Measurements from ENCODE around the gene RNF220.

Gene RNF220

DNA sequence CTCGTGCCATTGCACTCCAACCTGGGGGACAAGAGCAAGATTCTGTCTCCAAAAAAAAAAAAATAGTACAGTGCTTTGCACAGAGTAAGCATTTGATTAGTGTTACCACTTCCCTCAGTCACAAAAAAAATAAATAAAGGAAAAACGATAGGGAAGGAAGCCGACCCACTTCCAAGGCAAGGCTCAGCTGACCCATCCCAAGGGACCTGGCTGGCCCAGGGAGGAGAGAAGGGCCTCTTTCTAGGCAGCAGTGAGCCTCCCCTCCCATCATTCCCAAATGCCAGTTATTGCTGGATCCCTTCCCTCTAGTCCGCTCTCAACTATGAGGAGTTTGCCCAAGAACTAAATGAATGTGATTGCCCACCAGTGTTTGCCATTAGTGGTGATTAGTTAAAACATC lies 191.5 kb downstream of the RNF220 start:
- Histone ChIP-seq H3K36me3 (ENCODE audit: control insufficient read depth in 2 of 2, insufficient read depth in 1 of 2, low read length in 2 of 2) (no peaks in the 10 kb centered on the region), H3K4me1 (ENCODE audit: control insufficient read depth, insufficient read depth, low read length) (no peaks in the 10 kb centered on the region), H3K9me3 (ENCODE audit: control insufficient read depth, insufficient read depth, low read depth, low read length) (no peaks in the 10 kb centered on the region), H3K27ac (ENCODE audit: extremely low read depth, low read depth, low read length) (no peak overlapping the region), H3K4me3 (ENCODE audit: low read depth, low read length) (no peak overlapping the region)
- TF ChIP-seq BCL11A (tag by site-specific recombination; IDR thresholded peaks at IDR 0.05; ENCODE audit: low read depth) (no peak), ZNF175 (tag by site-specific recombination; IDR thresholded peaks at IDR 0.05) (no peak), GLIS2 (tag by site-specific recombination; IDR thresholded peaks at IDR 0.05) (no peak), ZNF138 (tag by site-specific recombination; IDR thresholded peaks at IDR 0.05; ENCODE audit: borderline replicate concordance) (no peak), ZNF214 (tag by site-specific recombination; IDR thresholded peaks at IDR 0.05; ENCODE audit: borderline replicate concordance) (no peak)
- TF ChIP-seq, protein P1, sequence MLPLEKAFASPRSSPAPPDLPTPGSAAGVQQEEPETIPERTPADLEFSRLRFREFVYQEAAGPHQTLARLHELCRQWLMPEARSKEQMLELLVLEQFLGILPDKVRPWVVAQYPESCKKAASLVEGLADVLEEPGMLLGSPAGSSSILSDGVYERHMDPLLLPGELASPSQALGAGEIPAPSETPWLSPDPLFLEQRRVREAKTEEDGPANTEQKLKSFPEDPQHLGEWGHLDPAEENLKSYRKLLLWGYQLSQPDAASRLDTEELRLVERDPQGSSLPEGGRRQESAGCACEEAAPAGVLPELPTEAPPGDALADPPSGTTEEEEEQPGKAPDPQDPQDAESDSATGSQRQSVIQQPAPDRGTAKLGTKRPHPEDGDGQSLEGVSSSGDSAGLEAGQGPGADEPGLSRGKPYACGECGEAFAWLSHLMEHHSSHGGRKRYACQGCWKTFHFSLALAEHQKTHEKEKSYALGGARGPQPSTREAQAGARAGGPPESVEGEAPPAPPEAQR (tag by site-specific recombination; IDR thresholded peaks at IDR 0.05), result no peak
- ChIA-PET CTCF (interaction anchor here (0.7 to 4.8 kb wide), 8 partner anchors 12 to 548 kb away, joined by 3 to 90 read pairs (median 5); no protein-coding TSS in a partner anchor), POLR2A (no interaction called here)

DNA sequence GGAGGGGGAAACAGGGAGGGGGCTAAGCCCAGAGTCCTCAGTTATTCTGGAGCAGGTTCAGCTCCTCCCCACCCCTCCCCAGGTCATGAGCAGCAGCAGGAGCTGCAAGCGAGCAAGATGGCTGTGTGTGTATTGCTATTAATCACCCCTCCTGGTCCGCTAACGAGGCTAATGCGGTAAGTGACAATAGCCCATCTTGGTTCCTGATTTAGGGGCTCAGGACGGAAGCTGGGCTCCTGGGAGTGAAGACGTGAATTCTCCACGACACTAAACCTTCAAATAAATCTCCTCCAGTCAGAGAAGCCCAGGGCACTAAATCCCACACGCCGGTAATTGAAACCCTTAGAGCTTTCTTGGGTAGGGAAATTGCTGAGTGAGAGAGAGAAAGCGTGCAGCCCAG lies 193.1 kb downstream of the RNF220 start:
- Histone ChIP-seq H3K36me3 (ENCODE audit: control insufficient read depth in 2 of 2, insufficient read depth in 1 of 2, low read length in 2 of 2) (no peaks in the 10 kb centered on the region), H3K4me1 (ENCODE audit: control insufficient read depth, insufficient read depth, low read length) (peaks cover 7% of the 10 kb centered on the region), H3K27ac (ENCODE audit: extremely low read depth, low read depth, low read length) (no peak overlapping the region), H3K9me3 (ENCODE audit: control insufficient read depth, insufficient read depth, low read depth, low read length) (no peaks in the 10 kb centered on the region), H3K4me3 (ENCODE audit: low read depth, low read length) (no peak overlapping the region)
- TF ChIP-seq, protein P2, sequence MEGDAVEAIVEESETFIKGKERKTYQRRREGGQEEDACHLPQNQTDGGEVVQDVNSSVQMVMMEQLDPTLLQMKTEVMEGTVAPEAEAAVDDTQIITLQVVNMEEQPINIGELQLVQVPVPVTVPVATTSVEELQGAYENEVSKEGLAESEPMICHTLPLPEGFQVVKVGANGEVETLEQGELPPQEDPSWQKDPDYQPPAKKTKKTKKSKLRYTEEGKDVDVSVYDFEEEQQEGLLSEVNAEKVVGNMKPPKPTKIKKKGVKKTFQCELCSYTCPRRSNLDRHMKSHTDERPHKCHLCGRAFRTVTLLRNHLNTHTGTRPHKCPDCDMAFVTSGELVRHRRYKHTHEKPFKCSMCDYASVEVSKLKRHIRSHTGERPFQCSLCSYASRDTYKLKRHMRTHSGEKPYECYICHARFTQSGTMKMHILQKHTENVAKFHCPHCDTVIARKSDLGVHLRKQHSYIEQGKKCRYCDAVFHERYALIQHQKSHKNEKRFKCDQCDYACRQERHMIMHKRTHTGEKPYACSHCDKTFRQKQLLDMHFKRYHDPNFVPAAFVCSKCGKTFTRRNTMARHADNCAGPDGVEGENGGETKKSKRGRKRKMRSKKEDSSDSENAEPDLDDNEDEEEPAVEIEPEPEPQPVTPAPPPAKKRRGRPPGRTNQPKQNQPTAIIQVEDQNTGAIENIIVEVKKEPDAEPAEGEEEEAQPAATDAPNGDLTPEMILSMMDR (tag by site-specific recombination; IDR thresholded peaks at IDR 0.05), result no peak
- TF ChIP-seq ZNF548 (tag by site-specific recombination; IDR thresholded peaks at IDR 0.05) (no peak), ZNF549 (tag by site-specific recombination; IDR thresholded peaks at IDR 0.05) (no peak), SP3 (tag by site-specific recombination; IDR thresholded peaks at IDR 0.05) (no peak), ZNF501 (tag by site-specific recombination; IDR thresholded peaks at IDR 0.05) (no peak), ZNF221 (tag by site-specific recombination; IDR thresholded peaks at IDR 0.05; ENCODE audit: borderline replicate concordance) (no peak), ZNF423 (tag by site-specific recombination; IDR thresholded peaks at IDR 0.05) (no peak), ZNF571 (tag by site-specific recombination; IDR thresholded peaks at IDR 0.05) (no peak), ZNF146 (tag by site-specific recombination; IDR thresholded peaks at IDR 0.05) (no peak), ZNF114 (tag by site-specific recombination; IDR thresholded peaks at IDR 0.05) (no peak), ZNF157 (tag by site-specific recombination; IDR thresholded peaks at IDR 0.05) (no peak), ZNF529 (tag by site-specific recombination; IDR thresholded peaks at IDR 0.05; ENCODE audit: insufficient replicate concordance) (no peak), ZFP41 (tag by site-specific recombination; IDR thresholded peaks at IDR 0.05; ENCODE audit: borderline replicate concordance) (no peak), ZNF664 (tag by site-specific recombination; IDR thresholded peaks at IDR 0.05) (no peak), SP7 (tag by site-specific recombination; IDR thresholded peaks at IDR 0.05) (no peak)
- TF ChIP-seq, protein P3, sequence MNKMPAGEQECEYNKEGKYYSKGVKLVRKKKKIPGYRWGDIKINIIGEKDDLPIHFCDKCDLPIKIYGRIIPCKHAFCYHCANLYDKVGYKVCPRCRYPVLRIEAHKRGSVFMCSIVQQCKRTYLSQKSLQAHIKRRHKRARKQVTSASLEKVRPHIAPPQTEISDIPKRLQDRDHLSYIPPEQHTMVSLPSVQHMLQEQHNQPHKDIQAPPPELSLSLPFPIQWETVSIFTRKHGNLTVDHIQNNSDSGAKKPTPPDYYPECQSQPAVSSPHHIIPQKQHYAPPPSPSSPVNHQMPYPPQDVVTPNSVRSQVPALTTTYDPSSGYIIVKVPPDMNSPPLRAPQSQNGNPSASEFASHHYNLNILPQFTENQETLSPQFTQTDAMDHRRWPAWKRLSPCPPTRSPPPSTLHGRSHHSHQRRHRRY (tag by site-specific recombination; IDR thresholded peaks at IDR 0.05), result no peak
- TF ChIP-seq, protein P4, sequence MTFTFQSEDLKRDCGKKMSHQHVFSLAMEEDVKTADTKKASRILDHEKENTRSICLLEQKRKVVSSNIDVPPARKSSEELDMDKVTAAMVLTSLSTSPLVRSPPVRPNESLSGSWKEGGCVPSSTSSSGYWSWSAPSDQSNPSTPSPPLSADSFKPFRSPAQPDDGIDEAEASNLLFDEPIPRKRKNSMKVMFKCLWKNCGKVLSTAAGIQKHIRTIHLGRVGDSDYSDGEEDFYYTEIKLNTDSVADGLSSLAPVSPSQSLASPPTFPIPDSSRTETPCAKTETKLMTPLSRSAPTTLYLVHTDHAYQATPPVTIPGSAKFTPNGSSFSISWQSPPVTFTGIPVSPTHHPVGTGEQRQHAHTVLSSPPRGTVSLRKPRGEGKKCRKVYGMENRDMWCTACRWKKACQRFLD (tag by site-specific recombination; IDR thresholded peaks at IDR 0.05), result no peak
- TF ChIP-seq, protein P5, sequence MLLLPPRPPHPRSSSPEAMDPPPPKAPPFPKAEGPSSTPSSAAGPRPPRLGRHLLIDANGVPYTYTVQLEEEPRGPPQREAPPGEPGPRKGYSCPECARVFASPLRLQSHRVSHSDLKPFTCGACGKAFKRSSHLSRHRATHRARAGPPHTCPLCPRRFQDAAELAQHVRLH (tag by site-specific recombination; IDR thresholded peaks at IDR 0.05), result no peak
- TF ChIP-seq, protein P6, sequence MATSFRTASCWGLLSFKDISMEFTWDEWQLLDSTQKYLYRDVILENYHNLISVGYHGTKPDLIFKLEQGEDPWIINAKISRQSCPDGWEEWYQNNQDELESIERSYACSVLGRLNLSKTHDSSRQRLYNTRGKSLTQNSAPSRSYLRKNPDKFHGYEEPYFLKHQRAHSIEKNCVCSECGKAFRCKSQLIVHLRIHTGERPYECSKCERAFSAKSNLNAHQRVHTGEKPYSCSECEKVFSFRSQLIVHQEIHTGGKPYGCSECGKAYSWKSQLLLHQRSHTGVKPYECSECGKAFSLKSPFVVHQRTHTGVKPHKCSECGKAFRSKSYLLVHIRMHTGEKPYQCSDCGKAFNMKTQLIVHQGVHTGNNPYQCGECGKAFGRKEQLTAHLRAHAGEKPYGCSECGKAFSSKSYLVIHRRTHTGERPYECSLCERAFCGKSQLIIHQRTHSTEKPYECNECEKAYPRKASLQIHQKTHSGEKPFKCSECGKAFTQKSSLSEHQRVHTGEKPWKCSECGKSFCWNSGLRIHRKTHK (tag by site-specific recombination; IDR thresholded peaks at IDR 0.05), result no peak
- TF ChIP-seq, protein P7, sequence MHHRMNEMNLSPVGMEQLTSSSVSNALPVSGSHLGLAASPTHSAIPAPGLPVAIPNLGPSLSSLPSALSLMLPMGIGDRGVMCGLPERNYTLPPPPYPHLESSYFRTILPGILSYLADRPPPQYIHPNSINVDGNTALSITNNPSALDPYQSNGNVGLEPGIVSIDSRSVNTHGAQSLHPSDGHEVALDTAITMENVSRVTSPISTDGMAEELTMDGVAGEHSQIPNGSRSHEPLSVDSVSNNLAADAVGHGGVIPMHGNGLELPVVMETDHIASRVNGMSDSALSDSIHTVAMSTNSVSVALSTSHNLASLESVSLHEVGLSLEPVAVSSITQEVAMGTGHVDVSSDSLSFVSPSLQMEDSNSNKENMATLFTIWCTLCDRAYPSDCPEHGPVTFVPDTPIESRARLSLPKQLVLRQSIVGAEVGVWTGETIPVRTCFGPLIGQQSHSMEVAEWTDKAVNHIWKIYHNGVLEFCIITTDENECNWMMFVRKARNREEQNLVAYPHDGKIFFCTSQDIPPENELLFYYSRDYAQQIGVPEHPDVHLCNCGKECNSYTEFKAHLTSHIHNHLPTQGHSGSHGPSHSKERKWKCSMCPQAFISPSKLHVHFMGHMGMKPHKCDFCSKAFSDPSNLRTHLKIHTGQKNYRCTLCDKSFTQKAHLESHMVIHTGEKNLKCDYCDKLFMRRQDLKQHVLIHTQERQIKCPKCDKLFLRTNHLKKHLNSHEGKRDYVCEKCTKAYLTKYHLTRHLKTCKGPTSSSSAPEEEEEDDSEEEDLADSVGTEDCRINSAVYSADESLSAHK (tag by site-specific recombination; IDR thresholded peaks at IDR 0.05), result no peak
- ChIA-PET CTCF (interaction anchor here (0.6 to 2.8 kb wide), 4 partner anchors 11 to 395 kb away, joined by 3 to 20 read pairs (median 4); no protein-coding TSS in a partner anchor), POLR2A (no interaction called here)
